Dendritic cell treated with granulocyte-macrophage colony-stimulating factor and Interleukin-4, amounts not matched to agents 40 ng/mL and 50 ng/mL, for 4 days (primary cell): ENCODE data around the gene CHP1.
A peak's percentile ranks its signal among the peaks of the same experiment; 100 is the strongest.
"Not testable (repeated sequence)": the region's sequence is repeated elsewhere in the genome, so short reads cannot be mapped to it uniquely, and the experiment has no call there.

Experiments
- H3K27ac Mint-ChIP-seq: one replicate; pipeline ENCODE4 v1.8.0; 2022; ENCODE audit warnings: mild to moderate bottlenecking, mixed read lengths
- H3K27me3 Mint-ChIP-seq: one replicate; pipeline ENCODE4 v1.8.0; 2022; ENCODE audit warnings: mild to moderate bottlenecking, mixed read lengths
- H3K36me3 Mint-ChIP-seq: one replicate; pipeline ENCODE4 v1.8.0; 2022; ENCODE audit warnings: low read depth, mixed read lengths
- H3K4me1 Mint-ChIP-seq: one replicate; pipeline ENCODE4 v1.8.0; 2022; ENCODE audit warnings: low read depth, mixed read lengths
- H3K4me3 Mint-ChIP-seq: one replicate; pipeline ENCODE4 v1.8.0; 2022; ENCODE audit warnings: mild to moderate bottlenecking, moderate library complexity, mixed read lengths
- H3K9me3 Mint-ChIP-seq: one replicate; pipeline ENCODE4 v1.8.0; 2022; ENCODE audit warnings: mixed read lengths
- intact Hi-C: fragments of 100-400 bp; cut with micrococcal nuclease; formaldehyde crosslinking; loops from one replicate; pipeline ENCODE4 v1.15.0; 2022

CHP1 gene

DNA sequence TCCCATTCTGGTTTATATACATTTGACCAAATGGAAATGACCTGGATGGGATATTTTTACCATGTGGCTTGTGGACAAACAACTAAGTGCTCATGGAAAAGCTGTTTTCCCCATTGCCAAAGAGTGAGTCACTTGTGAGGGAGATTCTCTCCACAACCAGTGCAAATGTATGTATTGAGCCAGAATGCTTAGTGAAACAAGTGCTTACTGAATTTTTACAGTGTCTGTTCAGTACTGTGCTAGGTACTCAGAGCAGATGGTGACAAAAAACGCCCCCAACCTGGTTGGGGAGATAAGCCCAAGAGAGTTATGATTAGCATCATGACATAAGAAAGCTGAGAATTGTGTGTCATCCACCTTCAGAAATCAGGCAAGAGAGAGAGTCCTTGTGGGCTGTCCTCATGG is 2.3 kb downstream of the CHP1 start:
- H3K27me3 Mint-ChIP-seq: no peaks in the 10 kb centered on the region
- H3K27ac Mint-ChIP-seq: no peak overlapping the region
- H3K9me3 Mint-ChIP-seq: no peaks in the 10 kb centered on the region
- H3K4me1 Mint-ChIP-seq: peaks cover 37% of the 10 kb centered on the region
- intact Hi-C loops: no loop called here
- H3K36me3 Mint-ChIP-seq: peaks cover 24% of the 10 kb centered on the region
- H3K4me3 Mint-ChIP-seq: no peak overlapping the region

DNA sequence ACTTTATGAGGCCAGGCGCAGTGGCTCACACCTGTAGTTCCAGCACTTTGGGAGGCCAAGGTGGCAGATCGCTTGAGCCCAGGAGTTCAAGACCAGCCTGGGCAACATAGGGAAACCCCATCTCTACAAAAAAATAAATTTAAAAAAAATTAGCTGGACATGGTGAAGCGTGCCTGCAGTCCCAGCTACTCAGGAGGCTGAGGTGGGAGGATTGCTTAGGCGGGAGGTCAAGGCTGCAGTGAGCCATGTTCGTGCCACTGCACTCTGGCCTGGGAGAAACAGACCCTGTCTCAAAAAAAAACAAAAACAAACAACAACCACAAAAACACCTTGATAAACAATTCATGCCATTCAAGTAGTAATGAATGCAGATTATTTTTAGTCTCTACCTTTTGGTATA is 4.2 kb downstream of the CHP1 start:
- H3K9me3 Mint-ChIP-seq, H3K4me3 Mint-ChIP-seq, H3K27ac Mint-ChIP-seq, intact Hi-C loops, H3K27me3 Mint-ChIP-seq: not testable (repeated sequence)
- Mint-ChIP-seq H3K36me3 (peaks cover 26% of the 10 kb centered on the region), H3K4me1 (peaks cover 37% of the 10 kb centered on the region)

DNA sequence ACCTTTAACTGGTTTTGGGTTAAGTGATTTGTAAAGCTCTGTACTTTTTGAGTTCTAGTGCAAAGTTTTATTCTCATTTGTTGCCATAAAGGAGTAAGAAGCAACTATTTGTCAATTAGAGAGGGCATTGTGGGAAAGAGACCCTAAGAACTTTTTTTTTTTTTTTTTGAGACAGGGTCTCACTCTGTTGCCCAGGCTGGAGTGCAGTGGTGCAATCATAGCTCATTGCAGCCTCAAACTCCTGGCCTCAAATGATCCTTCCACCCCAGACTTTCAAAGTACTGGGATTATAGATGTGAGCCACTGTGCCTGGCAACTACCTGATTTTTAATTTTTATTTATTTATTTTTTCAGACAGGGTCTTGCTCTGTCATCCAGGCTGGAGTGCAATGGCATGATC is 4.9 kb downstream of the CHP1 start:
- H3K27ac Mint-ChIP-seq: no peak overlapping the region
- intact Hi-C loops: no loop called here
- no peaks in the 10 kb centered on the region for H3K27me3 Mint-ChIP-seq
- no peak overlapping the region for H3K4me3 Mint-ChIP-seq
- no peaks in the 10 kb centered on the region for H3K9me3 Mint-ChIP-seq
- H3K4me1 Mint-ChIP-seq: peaks cover 37% of the 10 kb centered on the region
- H3K36me3 Mint-ChIP-seq: peaks cover 33% of the 10 kb centered on the region

DNA sequence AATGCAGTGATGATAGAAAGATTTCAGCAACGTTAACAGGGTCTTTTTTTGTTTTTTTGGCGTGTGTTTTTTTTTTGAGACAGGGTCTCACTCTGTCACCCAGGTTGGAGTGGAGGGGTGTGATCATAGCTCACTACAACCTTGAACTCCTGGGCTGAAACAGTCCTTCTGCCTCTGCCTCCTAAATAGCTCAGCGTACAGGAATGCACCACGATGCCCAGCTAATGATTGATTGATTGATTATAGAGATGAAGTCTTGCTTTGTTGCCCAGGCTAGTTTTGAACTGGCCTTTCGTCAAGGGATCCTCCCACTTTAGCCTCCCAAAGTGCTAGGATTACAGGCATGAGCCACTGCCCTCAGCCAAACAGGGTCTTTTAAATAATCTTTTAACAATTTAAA is 7.0 kb downstream of the CHP1 start:
- no peak overlapping the region for H3K4me3 Mint-ChIP-seq
- H3K36me3 Mint-ChIP-seq: peaks cover 38% of the 10 kb centered on the region
- H3K27ac Mint-ChIP-seq: no peak overlapping the region
- H3K9me3 Mint-ChIP-seq: no peaks in the 10 kb centered on the region
- no peaks in the 10 kb centered on the region for H3K27me3 Mint-ChIP-seq
- peaks cover 21% of the 10 kb centered on the region for H3K4me1 Mint-ChIP-seq
- intact Hi-C loops: no loop called here

DNA sequence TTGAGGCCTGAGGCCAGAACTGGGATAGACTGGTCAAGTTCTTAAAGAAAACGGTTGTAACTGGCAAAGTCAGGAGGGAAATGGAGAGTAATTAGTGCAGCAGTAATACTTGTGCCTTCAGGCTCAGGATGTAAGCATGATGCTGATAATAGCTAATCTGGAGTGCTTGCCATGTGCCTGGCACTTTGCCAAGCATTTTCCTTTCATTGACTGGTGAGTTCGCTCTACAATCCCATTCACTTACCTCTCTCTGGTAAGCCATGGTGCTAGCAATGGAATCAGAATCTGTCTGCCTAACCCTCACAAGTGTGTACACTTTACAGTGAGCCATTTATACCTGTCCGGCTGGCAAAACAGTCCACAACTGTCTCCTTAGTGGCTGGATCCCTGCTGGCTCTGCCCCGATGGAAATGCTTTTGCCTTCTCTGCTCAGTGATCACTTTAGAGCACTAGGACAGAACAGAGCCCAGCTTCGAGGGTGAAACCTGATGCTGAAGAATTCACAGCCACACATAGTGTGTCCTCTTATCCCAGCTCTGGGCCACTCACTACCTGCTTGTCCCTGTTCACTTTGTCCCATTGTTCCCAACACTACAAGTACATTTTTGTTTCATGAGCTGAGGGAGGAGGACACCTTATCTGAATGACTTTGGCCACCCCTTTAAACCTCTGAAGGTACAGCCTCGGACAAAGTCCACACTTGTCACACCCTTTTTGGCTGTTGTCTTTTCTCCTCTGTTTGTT is 10.3 kb downstream of the CHP1 start:
- H3K4me3 Mint-ChIP-seq: no peak overlapping the region
- no peaks in the 10 kb centered on the region for H3K27me3 Mint-ChIP-seq
- intact Hi-C loops: no loop called here
- no peaks in the 10 kb centered on the region for H3K9me3 Mint-ChIP-seq
- peaks cover 6% of the 10 kb centered on the region for H3K4me1 Mint-ChIP-seq
- H3K27ac Mint-ChIP-seq: no peak overlapping the region
- H3K36me3 Mint-ChIP-seq: peaks cover 65% of the 10 kb centered on the region

DNA sequence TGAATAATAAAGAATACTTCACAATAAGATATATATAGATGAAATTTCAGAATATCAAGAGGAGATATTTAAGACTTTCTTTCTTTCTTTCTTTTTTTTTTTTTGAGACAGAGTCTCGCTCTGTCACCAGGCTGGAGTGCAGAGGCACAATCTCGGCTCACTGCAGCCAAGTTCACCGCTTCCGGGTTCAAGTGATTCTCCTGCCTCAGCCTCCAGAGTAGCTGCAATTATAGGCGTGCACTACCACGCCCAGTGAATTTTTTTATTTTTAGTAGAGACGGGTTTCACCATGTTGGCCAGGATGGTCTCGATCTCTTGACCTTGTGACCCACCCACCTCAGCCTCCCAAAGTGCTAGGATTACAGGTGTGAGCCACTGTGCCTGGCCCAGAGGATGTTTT is 19.7 kb downstream of the CHP1 start:
- H3K9me3 Mint-ChIP-seq, H3K27ac Mint-ChIP-seq, H3K27me3 Mint-ChIP-seq, H3K4me3 Mint-ChIP-seq, intact Hi-C loops, H3K4me1 Mint-ChIP-seq: not testable (repeated sequence)
- H3K36me3 Mint-ChIP-seq: peaks cover 80% of the 10 kb centered on the region

DNA sequence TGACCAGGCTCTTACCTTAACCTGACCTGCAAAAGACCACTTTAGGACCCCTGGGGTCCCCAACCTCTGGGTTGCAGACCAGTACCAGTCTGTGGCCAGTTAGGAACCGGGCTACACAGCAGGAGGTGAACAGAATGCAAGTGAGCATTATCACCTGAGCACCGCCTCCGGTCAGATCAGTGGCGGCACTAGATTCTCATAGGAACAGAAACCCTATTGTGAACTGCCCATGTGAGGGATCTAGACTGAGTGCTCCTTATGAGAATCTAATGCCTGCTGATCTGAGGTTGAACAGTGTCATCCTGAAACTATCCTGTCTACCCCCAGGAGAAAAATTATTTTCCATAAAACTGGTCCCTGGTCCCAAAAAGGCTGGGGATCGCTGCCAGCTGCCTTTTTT is 20.3 kb downstream of the CHP1 start:
- intact Hi-C loops: no loop called here
- Mint-ChIP-seq H3K4me3 (no peak overlapping the region), H3K9me3 (no peaks in the 10 kb centered on the region), H3K27me3 (no peaks in the 10 kb centered on the region), H3K4me1 (no peaks in the 10 kb centered on the region), H3K36me3 (peaks cover 76% of the 10 kb centered on the region), H3K27ac (no peak overlapping the region)

DNA sequence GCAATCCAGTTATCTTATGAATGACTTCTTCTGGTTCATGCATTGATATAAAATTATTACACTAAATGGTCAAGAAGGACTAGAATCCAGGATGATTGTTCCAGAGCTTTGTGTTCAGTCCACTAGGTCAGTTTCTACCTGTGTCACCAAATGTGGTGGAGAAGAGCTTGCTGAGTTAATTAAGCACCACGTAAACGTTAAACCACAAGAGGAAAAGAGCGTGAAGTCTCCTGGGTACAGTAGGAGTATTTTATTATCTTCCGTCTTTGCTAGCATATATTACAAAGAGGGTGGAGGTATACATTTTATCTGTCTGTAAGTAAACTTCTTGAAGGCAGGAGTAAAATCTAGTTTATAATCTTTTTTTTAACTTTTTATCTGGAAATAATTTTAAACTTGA is 23.5 kb downstream of the CHP1 start:
- intact Hi-C loops: no loop called here
- Mint-ChIP-seq H3K9me3 (no peaks in the 10 kb centered on the region), H3K4me1 (peaks cover 14% of the 10 kb centered on the region), H3K4me3 (no peak overlapping the region), H3K36me3 (peaks cover 76% of the 10 kb centered on the region), H3K27me3 (no peaks in the 10 kb centered on the region), H3K27ac (no peak overlapping the region)

DNA sequence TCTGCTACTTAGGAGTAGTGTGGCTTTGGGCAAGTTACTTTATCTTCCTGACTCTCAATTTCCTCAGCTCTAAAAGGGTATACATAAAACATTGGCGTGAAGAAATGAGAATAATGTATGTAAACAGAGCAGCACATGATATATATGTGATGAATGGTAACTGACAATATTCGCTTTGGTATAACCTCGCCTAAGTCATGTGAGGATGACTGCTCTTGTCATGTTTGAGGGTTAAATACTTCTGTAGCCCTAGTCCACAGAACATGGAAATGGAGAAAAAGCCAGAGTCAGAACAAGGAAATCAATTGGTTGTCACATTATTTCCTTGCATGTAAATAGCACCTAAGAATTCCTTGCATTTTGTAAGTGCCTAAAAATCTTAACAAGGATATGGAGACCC is 25.0 kb downstream of the CHP1 start:
- Mint-ChIP-seq H3K4me1 (peaks cover 18% of the 10 kb centered on the region), H3K27ac (peak overlapping the region; percentile 27), H3K9me3 (no peaks in the 10 kb centered on the region), H3K4me3 (no peak overlapping the region), H3K27me3 (no peaks in the 10 kb centered on the region), H3K36me3 (peaks cover 82% of the 10 kb centered on the region)
- intact Hi-C loops: no loop called here

DNA sequence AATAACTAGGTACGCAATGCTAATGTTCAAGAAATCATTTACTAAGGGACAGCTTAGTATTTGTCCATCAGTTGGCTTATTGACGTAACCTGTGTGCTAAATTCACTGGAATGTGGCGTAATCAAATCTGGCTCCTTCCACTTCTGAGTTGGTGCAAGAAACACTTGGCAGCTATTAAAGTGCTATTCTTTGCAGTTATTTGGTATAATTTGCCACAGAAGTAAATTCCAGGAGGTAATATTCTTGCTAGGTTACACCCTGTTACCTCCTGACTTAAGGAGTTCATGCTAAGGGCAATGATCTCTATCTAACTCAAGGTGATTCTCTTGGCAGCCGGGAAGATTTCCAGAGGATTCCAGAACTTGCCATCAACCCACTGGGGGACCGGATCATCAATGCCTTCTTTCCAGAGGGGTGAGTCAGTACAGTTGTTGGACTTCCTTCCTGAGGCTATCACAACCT is 25.5 kb downstream of the CHP1 start:
- no peaks in the 10 kb centered on the region for H3K9me3 Mint-ChIP-seq
- H3K27ac Mint-ChIP-seq: no peak overlapping the region
- H3K4me1 Mint-ChIP-seq: peaks cover 18% of the 10 kb centered on the region
- intact Hi-C loops: no loop called here
- H3K27me3 Mint-ChIP-seq: no peaks in the 10 kb centered on the region
- no peak overlapping the region for H3K4me3 Mint-ChIP-seq
- peaks cover 82% of the 10 kb centered on the region for H3K36me3 Mint-ChIP-seq

DNA sequence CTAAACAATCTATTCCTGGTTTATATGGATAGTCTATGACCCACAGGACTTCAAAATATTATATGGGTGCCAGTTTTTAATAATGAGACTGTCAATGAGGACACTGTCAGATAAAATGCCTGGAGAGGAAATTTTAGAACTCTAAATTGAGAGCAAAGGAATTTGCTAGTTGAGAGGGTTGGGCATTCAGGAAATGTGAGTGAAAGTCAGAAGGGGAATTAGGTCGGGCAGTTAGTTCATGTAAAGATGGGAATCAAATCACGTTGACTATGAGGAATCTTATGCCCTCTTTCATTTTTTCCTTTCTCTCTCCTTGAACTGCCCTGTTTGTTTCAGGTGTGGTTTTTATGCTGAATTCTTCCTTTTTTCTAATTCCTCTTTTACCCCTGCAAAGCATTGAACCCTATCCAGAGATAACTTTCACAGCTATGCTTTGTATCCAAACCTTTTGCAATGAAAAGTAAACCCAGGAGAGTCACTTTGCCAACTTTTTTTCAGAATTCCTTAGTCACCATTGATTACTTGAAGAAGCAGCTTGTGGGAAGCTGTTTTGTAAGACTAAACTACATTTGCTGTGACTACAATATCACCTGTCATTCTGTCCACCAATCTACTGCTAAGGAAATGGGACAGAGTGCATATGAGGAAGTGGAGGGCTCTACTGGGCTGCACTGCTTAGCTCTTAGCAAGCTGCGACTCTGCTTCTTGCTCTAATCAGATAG is 27.8 kb downstream of the CHP1 start:
- H3K36me3 Mint-ChIP-seq: peaks cover 83% of the 10 kb centered on the region
- no peaks in the 10 kb centered on the region for H3K9me3 Mint-ChIP-seq
- H3K27ac Mint-ChIP-seq: peak overlapping the region; percentile 57
- intact Hi-C loops: no loop called here
- peaks cover 25% of the 10 kb centered on the region for H3K4me1 Mint-ChIP-seq
- no peak overlapping the region for H3K4me3 Mint-ChIP-seq
- no peaks in the 10 kb centered on the region for H3K27me3 Mint-ChIP-seq

DNA sequence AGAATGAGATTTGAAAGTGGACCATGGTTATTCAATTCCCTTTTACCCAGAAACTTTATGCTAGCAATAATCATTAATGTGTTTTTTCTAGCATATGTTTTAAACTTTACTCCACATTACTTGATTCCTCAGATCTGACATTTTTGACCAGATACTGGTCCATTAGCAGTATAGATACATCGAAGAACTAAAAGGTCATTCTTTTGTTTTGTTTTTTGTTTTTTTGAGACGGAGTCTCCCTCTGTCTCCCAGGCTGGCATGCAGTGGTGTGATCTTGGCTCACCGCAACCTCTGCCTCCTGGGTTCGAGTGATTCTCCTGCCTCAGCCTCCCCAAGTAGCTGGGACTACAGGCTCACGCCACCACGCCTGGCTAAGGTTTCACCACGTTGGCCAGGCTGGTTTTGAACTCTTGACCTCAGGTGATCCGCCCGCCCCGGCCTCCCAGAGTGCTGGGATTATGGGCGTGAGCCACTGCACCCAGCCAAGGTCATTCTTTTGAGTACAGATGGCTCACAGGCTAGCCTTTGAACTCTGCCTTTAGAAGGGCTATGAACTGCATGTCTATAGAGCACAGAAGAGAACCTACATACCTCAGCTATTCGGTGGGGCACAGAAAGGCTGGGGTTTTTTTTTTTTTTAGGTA is 28.6 kb downstream of the CHP1 start:
- Mint-ChIP-seq H3K36me3 (peaks cover 83% of the 10 kb centered on the region), H3K4me1 (peaks cover 28% of the 10 kb centered on the region), H3K27me3 (no peaks in the 10 kb centered on the region), H3K9me3 (no peaks in the 10 kb centered on the region), H3K4me3 (no peak overlapping the region), H3K27ac (no peak overlapping the region)
- intact Hi-C loops: no loop called here

DNA sequence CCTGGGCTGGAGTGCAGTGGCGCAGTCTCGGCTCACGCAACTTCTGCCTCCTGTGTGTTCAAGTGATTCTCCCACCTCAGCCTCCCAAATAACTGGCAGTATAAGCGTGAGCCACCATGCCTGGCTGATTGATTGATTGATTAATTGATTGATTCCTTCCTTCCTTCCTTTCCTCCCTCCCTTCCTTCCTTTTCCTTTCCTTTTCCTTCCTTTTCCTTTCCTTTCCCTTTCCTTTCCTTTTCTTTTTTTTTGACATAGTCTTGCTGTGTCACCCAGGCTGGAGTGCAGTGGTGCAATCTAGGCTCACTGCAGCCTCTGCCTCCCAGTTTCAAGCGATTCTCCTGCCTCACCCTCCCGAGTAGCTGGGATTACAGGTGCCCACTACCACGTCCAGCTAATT is 29.9 kb downstream of the CHP1 start:
- intact Hi-C loops, H3K4me3 Mint-ChIP-seq, H3K27me3 Mint-ChIP-seq, H3K9me3 Mint-ChIP-seq, H3K27ac Mint-ChIP-seq: not testable (repeated sequence)
- H3K4me1 Mint-ChIP-seq: peaks cover 28% of the 10 kb centered on the region
- H3K36me3 Mint-ChIP-seq: peaks cover 83% of the 10 kb centered on the region

DNA sequence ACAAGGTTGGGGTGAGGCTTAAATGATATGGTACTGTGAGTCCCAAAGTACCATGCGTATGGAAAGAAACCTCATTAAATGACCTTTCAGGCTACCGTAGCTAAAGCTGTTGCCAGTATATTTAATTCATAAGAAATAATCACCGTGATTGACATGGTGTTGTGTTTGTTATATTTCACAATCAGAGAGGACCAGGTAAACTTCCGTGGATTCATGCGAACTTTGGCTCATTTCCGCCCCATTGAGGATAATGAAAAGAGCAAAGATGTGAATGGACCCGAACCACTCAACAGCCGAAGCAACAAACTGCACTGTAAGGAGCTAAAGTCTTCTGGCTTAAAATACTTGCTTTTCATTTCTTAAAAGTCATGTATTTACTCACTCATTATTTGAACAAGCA is 31.5 kb downstream of the CHP1 start:
- Mint-ChIP-seq H3K27ac (no peak overlapping the region), H3K9me3 (no peaks in the 10 kb centered on the region), H3K4me1 (peaks cover 28% of the 10 kb centered on the region), H3K27me3 (no peaks in the 10 kb centered on the region), H3K4me3 (no peak overlapping the region), H3K36me3 (peaks cover 89% of the 10 kb centered on the region)
- intact Hi-C loops: no loop called here
